Hepatocyte (in vitro differentiated cells): ENCODE measurements around the gene MLST8.
"Not testable (repeated sequence)": the region's sequence is repeated elsewhere in the genome, so short reads cannot be mapped to it uniquely, and the experiment has no call there.

Experiments used
- CTCF ChIP-seq: fragments of 200-600 bp; sonication (generic); IDR thresholded peaks from 2 replicates; pipeline ENCODE4 v1.5.1; 2016; ENCODE audit warnings: antibody characterized with exemption, mild to moderate bottlenecking; ENCODE audit not compliant: poor library complexity
- EZH2 ChIP-seq: fragments of 200-600 bp; sonication (generic); IDR thresholded peaks from 2 replicates; pipeline ENCODE4 v1.6.1; 2016; ENCODE audit warnings: antibody characterized with exemption, mild to moderate bottlenecking, borderline replicate concordance

DNA sequence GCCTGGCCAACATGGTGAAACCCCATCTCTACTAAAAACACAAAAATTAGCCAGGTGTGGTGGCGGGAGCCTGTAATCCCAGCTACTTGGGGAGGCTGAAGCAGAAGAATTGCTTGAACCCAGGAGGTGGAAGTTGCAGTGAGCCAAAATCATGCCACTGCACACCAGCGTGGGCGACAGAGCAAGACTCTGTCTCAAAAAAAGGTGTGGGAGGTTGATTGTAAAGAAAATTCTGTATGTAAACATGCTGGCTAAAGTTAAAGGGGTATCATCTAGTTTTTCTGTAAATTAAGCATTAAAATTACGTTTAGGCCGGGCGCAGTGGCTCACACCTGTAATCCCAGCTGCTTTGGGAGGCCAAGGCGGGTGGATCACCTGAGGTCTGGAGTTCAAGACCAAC lies 53.3 kb downstream of the MLST8 start:
- TF ChIP-seq CTCF, EZH2: not testable (repeated sequence)
